Fibroblast of lung (primary cell): Measurements from ENCODE around the gene MMP14.

Source experiments
- CTCF ChIP-seq, 2 donors: IDR thresholded peaks in 1 of 2; conservative IDR thresholded peaks in 1 of 2; 1 replicate in 1 of 2; 2 replicates in 1 of 2; pipeline ENCODE4 v1.5.1; 2011 to 2012; ENCODE audit warnings: low read length in 2 of 2, control low read depth in 1 of 2, inconsistent platforms in 1 of 2, low read depth in 1 of 2, mild to moderate bottlenecking in 1 of 2
- EZH2 ChIP-seq: IDR thresholded peaks from 2 replicates; pipeline ENCODE4 v1.5.1; 2012; ENCODE audit warnings: low read length, control low read depth, mild to moderate bottlenecking; ENCODE audit errors: missing control alignments

- TF ChIP-seq CTCF (conservative IDR thresholded peaks at IDR 0.05 in 1 of 2, IDR thresholded peaks at IDR 0.05 in 1 of 2; ENCODE audit: low read depth in 1 of 2, low read length in 2 of 2) (no peak), EZH2 (no peak)
Measured at GRCh38 chr14:22878271-22879246, 42.2 kb downstream of the MMP14 start.
